GM10266 (cell line): Measurements from ENCODE around the gene TMPRSS3.

Experiments
- DNase-seq: peaks from one replicate; pipeline ENCODE4 v3.0.0; 2012; ENCODE audit errors: extremely low spot score
- CTCF ChIP-seq: IDR thresholded peaks from 2 replicates; pipeline ENCODE4 v1.5.1; 2012; ENCODE audit warnings: mild to moderate bottlenecking, low read depth; ENCODE audit not compliant: control insufficient read depth, insufficient read depth; ENCODE audit errors: missing control alignments

The TMPRSS3 gene

GRCh38 chr21:42332557-42333317 lies 63.1 kb downstream of the TMPRSS3 start:
- no peak for TF ChIP-seq CTCF
- no peak for DNase-seq

GRCh38 chr21:42331660-42332059 lies 64.2 kb downstream of the TMPRSS3 start:
- DNase-seq: no peak
- TF ChIP-seq CTCF: no peak

- TF ChIP-seq CTCF: peak; percentile 8
- DNase-seq: peak; percentile 56
Observed at GRCh38 chr21:42330380-42331371, 65.2 kb downstream of the TMPRSS3 start.

GRCh38 chr21:42324896-42325295 lies 71.0 kb downstream of the TMPRSS3 start:
- DNase-seq: no peak
- no peak for TF ChIP-seq CTCF
